GM18499 (cell line): ENCODE measurements around the gene CLDN4.
"Not testable (repeated sequence)": the region's sequence is repeated elsewhere in the genome, so short reads cannot be mapped to it uniquely, and the experiment has no call there.

Experiments used
- ATAC-seq: cut with Tn5 transposase; IDR thresholded peaks from one replicate; pipeline ENCODE4 v1.9.1; 2021; ENCODE audit warnings: moderate number of reproducible peaks; ENCODE audit not compliant: insufficient read depth, unreplicated experiment

The CLDN4 gene

DNA sequence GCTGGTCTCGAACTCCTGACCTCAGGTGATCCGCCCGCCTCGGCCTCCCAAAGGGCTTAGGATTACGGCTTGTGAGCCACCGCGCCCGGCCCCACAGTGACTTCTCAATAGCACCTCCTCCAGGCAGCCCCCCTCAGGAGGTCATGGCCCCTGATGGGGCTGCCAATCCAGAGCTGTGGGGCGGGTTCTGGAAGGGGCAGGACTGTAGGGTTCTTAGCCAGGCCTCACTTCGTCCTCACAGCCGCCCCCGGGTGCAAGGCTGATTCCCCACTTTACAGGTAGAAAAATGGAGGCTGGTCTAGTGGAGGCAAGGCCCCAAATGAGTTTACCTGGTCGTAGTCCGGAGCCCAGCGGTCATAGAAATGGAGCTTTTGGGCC lies 10.9 kb downstream of the CLDN4 start:
- ATAC-seq, result no peak

DNA sequence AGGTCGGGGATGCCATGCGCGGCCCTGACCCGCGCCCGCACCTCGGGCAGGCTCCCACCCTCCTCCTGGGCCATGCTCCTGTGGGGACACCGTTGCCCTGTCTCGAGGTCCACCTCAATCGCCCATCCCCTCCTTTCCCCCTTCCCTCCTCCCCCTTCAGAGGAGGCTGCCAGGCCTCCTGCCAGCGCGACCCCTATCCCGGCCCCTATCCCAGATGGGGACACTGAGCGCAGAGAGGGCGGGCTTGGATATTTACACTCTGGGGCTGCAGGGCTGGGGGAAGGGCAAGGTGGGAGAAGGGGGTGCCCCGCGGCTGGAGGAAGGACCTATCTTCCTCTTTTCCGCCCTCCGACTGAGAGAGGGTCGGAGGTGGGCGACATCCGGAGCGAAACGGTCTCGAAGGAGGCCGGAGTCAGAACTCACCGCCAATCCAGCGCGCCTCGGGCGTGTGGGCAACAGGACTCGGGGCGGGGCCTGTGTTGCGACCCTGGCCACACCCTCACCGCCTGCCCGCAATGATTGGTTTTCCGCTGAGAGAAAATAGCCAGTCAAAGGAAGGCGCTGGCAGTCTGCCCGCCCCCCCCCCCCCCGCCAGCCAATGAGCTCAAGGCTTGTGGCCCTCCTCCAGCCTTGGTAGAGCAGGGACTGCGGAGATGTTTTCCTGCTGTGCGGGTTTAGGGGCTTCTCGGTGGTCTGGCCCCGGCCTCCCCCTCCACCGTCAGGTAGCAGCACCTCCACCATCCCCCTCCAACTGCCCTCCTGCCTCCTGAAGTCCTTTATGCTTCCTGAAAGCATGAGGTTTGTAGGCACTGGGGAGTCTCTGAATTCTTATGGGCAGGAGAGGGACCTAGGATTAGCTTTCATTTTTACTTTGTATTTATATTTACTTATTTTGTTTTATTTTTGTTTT lies 11.5 kb downstream of the CLDN4 start, which contains the start of gene METTL27:
METTL27 (minus strand) TSS at position 450 of the 910 bp plus-strand sequence; CDS start at position 74, 376 bp downstream.
- peak; percentile 60 for ATAC-seq

DNA sequence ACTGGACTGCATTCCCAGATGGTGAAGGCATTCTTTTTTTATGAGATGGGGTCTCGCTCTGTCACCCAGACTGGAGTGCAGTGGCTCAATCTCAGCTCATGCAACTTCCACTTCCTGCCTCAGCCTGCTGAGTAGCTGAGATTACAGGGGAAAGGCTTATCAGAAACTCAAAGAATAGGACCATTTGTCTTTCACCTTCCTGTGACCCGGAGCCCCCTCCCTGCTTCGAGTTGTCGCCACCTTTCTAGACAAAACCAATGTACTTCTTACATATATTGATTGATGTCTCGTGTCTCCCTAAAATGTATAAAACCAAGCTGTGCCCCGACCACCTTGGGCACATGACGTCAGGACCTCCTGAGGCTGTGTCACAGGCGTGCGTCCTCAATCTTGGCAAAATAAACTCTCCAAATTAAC lies 13.3 kb downstream of the CLDN4 start:
- no peak for ATAC-seq

DNA sequence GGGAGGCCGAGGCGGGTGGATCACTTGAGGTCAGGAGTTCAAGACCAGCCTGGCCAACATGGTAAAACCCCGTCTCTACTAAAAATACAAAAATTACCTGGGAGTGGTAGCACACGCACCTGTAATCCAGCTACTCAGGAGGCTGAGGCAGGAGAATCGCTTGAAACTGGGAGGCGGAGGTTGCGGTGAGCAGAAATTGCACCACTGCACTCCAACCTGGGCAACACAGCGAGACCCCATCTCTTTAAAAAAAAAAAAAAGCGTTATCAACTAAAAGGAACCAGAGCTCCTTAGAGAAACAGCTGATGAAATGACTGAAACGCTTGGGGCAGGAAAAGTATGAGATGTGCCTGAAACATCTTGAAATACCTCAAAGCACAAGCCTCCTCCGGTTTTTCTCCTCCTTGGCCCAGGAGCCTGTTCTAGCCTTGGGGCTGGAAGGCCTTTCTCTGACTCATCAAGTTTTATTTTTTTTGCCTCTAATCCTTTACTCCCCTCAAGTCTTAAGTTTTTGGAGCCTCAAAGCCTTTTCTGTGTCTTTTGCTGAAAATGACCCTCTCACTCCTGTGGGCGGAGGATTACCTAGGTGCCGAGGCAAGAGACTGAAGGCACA lies 14.2 kb downstream of the CLDN4 start:
- ATAC-seq, result no peak

DNA sequence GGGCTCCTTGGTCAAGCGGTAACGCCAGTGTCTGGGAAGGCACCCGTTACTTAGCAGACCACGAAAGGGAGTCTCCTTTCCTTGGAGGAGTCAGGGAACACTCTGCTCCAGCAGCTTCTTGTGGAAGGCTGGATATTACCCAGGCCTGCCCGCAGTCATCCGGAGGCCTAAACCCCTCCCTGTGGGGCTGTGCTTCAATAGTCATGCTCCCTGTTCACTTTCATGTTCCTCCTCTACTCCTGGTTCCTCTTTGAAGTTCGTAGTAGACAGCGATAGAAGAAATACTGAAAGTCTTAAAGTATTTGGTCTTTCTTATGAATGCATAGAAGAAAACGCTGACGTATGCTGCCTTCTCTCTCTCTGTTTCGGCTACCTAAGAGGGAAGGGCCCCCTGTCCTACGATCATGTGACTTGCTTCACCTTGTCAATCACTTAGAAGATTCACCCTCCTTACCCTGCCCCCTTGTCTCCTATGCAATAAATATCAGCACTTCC lies 15.0 kb downstream of the CLDN4 start:
- not testable (repeated sequence) for ATAC-seq

DNA sequence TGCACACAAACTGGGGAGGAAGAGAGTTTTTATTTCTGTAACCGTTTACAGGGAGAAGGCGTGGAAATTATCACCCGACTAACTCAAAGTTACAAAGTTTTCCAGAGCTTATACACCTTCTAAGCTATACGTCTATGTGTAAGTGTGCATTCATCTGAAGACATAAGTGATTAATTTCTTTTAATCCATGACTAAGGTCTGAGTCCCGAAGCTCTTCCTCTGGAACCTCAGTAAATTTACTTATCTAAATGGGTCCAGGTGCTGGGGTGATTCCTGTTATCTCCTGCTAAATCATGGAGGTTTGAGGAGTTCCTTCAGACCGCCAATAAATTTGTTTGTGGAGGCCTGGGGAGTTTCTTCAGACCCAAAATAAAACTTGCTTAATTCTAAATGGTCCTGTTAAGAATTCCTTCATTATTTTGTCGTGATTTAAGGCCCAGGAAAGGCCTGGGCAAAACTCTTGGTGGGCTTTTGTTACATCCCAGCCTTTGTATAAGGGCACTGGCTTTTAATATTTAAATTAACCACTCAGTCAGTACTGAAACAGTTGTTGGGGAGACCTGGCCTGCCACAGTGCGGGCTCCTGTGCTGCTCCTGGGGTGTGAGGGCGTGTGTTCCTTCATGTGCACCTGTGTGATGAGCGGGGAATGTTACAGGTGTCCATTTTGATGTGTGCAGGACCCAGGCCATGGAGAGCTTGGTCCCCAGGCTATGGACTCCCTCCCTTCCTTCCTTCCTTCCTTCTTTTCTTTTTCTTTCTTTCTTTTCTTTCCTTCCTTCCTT lies 17.3 kb downstream of the CLDN4 start:
- no peak for ATAC-seq

DNA sequence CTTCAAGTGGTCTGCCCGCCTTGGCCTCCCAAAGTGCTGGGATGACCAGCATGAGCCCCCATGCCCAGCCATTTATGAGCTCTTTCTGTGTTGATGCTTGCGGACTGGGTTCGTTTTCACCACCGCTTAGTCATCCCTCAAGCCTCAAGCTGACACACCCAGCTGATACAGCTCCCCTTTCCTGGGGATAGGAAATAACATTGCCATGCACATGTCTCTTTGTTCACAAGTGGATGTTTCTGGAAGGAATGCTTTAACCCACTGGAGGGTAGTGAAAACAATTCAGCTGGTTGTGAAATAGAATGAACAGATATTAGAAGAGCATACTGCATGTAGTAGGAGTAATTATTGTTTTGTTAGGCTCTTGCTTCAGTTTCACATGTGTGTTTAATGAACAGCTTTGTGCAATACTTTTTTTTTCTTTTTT lies 20.0 kb downstream of the CLDN4 start:
- ATAC-seq, result no peak

DNA sequence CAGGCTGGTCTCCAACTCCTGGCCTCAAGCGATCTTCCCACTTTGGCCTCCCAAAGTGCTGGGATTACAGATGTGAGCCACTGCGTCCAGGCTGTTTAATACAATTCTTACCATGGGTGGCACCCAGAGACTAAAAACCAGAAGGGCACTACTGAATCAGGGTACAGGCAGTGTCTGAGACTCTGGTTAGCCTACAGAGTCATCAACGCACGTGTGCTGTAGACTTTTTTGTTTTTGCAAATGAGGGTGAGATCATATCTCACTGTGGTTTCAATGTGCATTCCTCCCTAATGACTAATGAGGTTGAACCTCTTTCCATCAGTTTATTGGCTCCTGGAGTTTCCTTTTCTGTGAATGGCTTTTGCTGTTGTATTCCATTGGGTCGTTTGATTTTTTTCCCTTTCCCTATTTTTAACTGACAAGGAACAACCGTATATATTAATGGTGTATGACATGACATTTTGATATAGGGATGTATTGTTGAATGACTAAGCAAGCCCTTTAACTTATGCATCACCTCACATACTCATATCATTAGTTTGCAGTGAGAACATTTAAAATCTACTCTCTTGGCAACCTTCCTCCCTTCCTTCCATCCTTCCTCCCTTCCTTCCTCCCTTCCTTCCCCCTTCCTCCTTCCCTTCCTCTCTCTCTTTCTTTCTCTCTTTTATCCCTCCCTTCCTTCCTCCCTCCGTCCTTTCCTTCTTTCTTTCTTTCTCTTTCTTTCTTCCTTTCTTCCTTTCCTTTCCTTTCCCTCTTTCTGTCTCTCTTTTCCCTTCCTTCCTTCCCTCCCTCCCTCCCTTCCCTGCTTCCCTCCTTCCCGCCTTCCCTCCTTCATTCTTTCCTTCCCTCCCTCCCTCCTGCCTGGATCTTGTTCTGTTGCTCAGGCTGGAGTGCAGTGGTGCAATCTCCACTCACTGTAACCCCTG lies 20.9 kb downstream of the CLDN4 start:
- ATAC-seq, result peak; percentile 92

DNA sequence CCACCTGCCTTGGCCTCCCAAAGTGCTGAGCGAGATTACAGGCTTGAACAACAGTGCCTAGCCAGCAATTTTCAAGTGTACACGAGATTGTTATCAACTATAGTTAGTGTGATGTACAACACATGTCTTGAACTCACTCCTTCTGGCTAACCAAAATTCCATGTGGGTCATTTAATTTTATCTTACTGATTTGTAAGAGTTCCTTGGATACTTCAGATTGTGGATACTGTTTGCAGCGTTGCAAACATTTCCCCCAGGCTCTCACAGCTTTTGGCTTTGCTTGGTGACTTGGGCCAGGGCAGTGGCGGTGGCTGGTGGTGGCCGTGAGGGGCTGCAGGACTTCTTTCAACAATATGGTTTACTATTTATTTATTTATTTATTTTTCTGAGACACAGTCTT lies 21.7 kb downstream of the CLDN4 start:
- no peak for ATAC-seq

DNA sequence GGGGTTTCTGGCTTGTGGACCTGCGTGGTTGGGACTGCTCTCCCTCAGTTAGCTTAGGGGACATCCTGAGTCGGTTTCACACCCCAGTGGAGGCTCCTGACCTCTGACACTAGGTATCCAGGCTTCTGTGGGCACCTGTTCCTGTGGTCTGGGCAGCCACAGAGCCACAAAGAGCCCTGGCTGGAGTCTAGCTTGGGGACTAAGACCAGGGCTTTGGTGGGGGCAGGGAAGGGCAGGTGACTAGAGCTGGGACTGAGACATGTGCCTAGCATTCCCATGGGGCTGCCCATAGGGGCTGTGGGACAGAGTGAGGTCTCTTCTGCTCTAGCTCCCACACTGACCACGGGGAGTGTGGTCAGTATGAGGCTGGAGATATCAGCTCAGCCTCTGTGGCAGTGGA lies 26.1 kb downstream of the CLDN4 start:
- no peak for ATAC-seq

DNA sequence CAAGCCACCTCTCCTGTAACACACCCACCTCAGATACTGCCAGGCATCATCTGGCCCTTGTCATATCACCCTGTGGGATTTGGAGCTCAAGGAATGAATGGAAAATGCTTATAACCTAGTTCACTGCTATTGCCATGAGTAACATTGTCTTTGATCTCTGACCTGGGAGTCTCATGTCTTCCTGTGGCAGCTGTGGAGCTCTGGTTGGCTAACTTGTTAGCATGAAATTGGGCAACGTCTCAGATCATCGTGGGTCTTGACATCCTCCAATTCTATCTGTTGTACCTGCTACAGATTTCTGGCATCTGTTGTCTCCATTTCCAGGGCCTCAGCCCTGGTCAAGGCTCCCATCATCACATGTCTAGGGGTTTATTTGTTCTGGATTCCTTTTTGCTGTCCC lies 28.0 kb downstream of the CLDN4 start:
- no peak for ATAC-seq

DNA sequence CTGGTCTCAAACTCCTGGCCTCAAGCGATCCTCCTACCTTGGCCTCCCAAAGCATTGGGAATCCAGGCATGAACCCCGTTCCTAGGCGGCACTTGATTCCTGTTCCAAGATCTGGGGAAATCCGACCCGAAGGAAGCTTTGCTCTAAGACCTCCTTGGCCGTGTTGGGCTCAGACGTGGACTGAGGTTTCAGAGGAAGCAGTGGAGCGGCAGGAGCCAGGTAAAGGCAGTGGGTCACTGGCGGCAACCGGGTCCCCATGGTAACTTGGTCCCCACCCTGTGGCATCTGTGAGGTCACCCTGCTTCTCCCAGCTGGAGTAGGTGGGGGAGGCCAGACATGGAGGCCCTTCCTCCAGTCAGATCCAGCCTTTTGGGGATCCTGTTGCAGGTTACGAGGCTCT lies 30.1 kb downstream of the CLDN4 start, which contains the start of gene TMEM270:
TMEM270 (plus strand) TSS at position 301 of the 400 bp plus-strand sequence; CDS start at position 337, 36 bp downstream.
- ATAC-seq, result no peak

DNA sequence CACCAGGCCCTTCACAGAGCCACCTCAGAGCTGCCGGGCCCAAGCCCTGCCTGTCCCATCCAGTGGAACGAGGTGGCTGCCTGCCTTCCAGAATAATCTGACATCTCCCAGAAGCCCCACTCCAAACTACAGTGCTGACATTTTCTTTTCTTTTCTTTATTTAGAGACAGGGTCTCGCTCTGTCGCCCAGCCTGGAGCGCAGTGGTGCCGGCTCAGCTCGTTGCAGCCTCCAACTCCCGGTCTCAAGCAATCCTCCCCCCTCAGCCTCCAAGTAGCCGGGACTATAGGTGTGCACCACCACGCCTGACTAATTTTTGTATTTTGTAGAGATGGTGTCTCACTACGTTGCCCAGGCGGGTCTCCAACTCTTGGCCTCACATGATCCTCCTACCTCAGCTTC lies 30.5 kb downstream of the CLDN4 start:
- ATAC-seq, result no peak

DNA sequence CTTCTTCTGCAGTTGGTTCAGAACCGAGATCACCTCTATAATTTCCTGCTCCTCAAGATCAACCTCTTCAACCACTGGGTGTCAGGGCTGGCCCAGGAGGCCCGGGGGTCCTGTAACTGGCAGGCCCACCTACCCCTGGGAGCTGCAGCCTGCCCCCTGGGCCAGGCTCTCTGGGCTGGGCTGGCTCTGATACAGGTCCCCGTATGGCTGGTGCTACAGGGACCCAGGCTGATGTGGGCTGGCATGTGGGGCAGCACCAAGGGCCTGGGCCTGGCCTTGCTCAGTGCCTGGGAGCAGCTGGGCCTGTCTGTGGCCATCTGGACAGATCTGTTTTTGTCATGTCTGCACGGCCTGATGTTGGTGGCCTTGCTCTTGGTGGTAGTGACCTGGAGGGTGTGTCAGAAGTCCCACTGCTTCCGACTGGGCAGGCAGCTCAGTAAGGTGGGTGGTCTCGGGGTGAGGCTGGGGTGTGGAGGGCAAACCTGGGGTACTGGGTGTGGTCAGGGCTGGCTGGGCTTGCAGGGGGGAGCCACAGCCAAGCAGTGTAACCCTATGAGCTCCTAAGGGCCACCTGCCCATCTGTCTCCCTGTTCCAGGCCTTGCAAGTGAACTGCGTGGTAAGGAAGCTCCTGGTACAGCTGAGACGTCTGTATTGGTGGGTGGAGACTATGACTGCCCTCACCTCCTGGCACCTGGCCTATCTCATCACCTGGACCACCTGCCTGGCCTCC lies 34.4 kb downstream of the CLDN4 start:
- ATAC-seq, result no peak

DNA sequence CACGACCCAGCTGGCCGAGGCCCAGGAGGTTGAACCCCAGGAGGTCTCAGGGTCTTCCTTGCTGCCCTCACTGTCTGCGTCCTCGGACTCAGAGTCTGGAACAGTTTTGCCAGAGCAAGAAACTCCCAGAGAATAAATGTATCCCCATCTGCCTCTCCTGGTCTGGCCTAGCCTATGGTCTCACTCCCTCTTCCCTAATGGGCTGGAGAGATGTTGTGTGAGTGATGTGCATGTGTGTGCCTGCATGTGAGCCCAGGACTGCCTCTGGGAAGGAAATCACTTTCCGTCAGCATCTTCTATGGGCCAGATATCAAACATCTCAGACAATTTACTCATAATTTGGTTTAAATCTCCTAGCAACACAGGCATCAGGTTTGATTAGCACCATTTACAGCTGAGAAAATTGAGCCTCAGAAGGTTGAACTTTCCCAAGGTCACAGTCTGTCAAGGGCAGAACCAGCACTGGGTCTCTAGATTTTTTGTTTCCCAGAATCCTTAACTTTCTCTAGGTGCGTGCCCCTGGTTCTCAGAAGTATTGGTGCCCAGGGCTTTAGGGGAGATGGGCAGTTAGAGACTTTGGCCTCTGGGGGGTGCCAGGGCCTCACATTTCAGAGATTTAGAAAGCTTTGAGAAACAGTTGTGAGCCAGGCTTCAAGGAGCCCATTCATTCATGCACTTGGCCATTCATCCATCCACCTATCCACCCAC lies 35.1 kb downstream of the CLDN4 start:
- ATAC-seq, result no peak

DNA sequence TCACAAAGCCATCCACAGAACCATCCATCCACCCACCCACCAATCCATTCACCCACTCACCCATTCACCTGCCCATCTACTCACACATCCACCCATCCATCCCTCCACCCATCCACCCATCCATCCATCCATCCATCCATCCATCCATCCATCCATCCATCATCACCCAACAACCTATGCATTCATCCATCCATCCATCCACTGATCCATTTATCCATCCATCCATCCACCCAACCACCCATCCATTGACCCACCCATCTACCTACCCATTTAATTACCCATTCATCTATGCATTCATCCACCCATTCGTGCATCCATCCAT lies 35.6 kb downstream of the CLDN4 start:
- no peak for ATAC-seq

DNA sequence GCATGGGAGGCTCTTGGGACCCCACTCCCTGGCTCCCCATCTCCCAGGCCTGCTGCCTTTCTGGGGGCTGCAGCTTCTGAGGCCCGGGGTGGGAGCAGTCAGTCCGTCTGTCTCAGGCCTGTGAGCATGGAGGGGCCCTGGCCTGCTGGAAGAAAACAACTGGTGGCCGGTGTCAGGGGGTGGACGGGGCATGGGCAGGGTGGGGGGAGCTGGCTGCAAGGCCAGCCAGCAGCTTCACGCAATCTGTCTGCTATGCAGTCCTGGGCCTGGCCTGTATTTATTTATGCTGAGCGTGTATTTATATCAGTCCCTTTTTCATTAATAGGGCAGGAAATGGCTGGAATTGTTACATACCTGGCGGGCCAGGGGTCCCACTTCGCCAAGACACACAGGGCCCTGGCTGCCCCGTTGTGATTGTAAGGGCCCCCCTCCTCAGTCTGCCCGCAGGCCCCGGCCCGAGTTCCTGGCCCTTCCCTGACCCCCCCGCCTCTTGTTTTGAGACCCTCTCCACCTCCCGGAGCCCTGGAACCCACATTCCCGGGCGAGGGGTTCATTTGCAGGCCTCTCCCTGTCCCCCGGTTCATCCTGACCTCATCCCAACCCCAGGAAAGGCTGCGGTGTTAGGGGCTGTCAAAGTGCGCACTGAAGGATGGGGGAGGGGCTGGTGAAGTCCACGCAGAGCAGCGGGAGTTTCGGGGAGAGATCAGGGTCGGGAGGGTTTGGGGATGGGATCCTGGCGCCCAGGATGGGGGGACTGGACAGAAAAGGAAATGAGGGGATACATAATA lies 38.4 kb downstream of the CLDN4 start:
- ATAC-seq, result no peak

DNA sequence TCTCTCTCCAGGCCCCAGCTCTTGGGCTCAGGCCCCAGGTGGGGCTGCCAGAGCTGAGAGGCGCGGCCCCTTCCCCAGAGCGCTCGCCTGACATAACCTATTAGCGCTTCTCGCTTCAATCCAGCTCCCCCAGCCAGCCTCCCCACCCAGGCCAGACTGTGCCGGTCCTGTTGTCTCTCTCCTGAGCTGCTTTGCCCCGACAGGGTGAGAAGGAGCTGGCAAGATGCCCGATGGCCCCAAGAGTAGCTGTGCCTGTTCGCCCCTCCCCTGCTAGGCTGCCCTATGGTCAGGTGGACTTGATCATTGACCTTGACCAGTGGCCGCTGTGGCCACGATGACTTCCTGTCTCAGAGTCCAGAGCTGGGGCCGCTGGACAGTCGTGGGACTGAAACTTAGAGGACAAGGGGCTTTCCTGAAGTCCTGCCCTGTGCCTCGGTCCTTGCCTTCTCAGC lies 39.3 kb downstream of the CLDN4 start:
- no peak for ATAC-seq
